Fibroblast of gingiva (primary cell): Measurements from ENCODE around the gene CDH13.

Source experiments
- DNase-seq: peaks from one replicate; pipeline ENCODE4 v3.0.0-alpha.2; 2011; ENCODE audit warnings: low read depth

Gene CDH13

DNA sequence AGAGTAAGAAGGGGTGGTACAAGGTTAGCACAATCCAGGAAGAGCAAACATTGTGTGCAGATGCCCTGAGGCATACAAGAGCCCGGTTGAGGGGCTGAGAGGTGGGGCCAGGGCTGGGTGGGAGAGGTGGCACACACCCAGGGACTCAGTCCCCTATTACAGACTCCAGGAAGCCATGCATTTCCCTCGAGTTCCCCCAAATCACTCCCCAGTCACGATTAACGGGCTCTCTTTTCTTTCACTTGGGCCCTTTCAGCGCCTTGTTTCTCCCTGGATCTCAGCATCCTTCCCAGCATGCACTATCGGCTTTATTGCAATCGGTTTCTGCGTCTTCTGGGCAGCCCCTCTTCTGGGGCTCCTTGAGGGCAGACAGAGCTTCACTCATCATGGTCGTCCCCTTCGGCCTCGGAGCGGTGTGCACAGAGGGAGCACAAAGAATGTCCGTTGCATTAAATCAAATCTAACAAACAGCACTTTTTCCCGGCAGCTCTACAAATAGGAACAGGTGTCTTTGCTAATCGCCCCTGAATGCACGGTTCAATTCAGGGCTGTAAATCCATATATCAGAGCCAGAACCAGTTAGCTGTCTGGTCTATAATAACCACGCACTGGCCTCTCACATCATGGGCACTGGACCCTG is 996.4 kb downstream of the CDH13 start:
- no peak for DNase-seq

DNA sequence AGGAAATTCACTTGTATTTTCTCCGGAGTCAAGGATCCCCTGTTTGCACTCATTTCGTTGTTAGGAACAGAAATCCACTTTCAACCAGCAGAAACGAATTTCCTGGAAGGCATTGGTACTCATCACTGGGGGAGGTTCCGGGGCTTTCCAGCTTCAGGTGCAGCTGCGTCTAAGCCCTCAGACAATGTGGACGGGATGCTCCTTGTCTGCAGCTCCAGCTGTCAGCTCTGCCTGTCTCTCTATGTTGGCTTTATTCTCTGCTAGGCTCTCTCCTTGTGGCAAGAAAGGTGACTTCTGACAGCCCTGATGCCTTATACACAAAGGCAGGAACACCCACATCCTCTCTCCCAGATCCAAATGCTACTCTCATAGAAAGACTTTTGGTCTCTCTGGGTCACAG is 997.1 kb downstream of the CDH13 start:
- no peak for DNase-seq

DNA sequence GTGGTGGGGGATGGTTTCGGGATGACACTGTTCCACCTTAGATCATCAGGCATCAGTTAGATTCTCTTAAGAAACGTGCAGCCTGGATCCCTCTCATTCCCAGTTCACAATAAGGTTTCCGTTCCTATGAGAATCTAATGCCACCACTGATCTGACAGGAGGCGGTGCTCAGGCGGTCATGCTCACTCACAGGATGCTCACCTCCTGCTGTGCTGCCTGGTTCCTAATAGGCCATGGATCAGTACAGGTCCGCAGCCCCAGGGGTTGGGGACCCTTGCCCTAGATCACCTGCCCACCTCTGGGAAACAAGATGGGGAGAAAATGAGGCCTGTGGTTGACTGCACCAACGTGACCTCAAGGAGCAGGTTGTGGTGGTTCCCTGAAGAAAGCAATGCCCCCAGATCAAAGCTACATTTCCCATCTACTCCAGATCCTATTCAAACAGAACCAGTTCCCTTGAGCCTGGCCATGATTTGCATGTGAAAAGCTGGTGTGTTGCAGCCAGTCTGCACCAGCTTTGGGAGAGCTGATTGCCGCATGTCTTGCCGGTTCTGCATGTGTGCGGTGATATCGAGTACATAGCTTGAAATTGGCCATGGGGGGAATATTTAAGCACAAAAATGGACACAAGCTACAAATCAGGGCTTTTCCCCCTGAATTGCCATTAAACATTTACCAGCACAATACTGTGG is 997.8 kb downstream of the CDH13 start:
- no peak for DNase-seq

DNA sequence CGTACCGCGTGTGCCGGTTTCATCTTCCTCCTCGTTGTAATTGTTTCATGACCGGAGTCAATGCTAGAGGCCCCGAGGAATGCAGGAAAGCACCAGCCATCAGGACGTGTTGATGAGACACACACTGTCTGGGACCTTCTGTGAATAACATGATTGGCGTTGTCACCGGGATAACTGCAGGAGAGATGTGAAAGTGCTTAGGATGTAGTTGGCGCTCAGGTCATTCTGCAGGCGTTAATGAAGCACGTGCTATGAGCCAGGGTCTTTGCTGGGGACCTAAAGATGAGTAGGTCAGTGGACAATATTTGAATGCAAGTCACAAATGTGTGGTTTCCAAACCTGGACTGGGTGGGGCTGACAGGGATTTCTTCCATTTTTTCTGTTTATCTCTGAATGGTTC is 999.4 kb downstream of the CDH13 start:
- no peak for DNase-seq

DNA sequence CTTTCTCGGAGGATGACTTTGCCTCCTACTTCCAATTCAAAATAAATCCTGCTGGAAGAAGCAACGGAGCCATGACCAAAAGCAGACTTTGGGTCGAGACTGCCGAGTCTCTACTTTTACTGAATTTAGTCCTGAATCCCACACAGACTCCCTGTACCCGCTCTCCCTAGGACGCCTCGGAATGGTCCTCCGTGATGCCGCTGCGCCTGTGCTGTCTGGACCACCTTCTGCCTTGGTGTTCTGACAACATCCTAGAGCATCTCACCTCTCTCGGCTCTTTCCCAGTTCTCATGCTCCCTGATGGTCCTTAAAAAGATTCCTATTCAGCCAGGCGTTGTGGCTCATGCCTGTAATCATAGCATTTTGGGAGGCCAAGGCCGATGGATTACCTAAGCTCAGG is 999.9 kb downstream of the CDH13 start:
- no peak for DNase-seq

DNA sequence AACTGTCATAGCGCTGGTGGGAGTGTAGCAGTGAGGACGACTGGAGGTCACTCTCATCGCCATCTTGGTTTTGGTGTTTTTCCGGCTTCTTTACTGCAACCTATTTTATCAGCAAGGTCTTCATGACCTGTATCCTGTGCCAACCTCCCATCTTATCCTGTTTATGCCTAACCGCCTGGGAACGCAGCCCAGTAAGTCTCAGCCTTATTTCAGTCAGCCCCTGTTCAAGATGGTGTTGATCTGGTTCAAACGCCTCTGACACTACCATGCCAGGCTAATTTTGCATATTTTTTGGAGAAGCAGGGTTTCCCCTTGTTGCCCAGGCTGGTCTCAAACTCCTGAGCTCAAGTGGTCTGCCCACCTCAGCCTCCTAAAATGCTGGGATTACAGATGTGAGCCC is 1001.2 kb downstream of the CDH13 start:
- no peak for DNase-seq

DNA sequence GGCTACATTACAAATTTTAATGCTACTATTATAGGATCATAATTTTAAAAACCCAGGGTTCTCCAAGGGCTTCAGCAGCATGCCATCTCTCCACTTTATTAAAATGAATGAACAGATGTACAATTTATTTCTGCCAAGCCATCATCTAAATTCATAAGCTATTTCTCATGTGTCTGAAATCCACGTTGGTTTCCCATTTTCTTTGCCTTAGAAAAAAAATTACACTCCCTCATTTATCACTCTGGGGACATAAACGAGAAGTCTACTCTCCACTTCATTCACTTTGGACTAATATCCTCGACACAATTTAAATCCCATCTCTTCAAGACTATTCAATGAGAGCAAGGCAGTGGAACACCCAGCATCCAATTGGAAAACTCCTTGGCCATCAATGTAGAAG is 1002.7 kb downstream of the CDH13 start:
- DNase-seq, result no peak

DNA sequence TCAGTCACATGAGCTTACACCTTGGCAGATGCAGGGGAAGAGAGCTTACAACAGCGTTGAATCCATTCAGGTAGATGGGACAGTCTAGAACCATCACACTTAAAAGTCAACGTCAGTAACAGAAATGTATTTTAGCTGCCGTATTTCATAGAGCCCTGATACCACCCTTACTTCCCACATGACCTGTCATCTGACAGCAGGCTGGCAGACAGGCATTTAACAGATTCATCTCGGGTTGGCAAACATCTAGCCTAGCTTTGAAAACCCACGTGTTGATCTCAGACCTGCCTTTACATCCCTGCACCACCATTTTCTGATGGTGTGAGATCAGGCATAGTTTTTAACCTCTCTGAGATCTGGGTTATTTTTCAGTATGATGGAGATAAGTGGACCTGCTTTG is 1003.1 kb downstream of the CDH13 start:
- DNase-seq, result no peak

DNA sequence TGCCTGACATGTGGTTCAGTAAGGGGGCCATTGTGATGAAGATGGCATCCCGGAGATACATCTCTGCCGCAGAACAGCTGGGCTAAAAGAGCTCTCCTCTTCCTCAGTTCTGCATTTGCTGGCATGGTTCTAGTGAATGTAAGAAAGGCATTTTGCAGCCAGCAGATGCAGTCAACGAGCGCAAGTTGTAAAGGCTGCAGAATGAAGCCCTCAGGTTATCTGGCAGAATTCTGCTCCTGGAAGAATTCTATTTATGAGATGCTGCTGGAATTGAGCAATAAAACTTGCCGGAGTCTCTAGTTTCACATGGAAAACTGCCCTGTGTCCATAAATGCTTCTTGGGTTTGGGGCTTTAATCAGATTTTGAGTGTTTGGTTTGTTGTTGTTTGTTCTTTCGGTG is 1004.2 kb downstream of the CDH13 start:
- DNase-seq, result no peak

DNA sequence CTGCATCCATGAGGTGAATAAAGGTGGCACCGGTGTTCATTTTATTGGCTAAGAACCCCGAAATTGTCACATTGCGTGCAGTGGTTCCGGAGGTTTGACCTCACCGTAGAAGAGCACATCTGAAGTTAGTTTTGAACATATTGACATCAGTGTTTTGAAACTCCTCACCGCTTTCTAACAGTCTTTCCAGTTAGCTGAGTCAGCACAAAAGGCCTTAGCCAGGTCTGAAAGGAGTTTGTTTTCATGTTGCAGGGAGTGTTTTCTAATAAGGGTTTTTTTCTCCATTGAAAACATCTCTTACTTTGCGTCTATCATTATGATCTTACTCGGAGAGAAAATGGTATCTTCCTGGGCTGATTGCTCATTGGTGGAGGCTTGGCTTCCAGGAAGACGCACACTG is 1006.5 kb downstream of the CDH13 start:
- DNase-seq, result no peak

DNA sequence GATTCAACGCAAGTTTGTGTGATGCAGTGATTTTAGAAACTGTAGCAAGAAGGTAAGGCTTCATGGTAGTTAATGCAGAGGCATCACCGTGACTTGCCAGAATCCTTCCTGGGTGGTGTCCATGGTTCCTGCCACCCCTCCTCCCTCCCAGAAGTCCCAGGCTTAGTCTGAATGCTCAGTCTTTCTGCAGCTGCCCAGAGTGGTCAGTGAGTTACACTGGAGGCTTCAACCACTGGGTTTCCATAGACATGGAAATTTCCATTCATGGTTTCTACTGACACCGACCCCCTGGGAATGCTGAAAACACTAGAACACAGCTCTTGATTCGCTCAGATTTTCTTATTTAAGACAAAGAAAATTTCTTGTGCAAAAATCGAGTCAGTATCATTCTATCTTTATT is 1021.6 kb downstream of the CDH13 start:
- DNase-seq, result no peak

DNA sequence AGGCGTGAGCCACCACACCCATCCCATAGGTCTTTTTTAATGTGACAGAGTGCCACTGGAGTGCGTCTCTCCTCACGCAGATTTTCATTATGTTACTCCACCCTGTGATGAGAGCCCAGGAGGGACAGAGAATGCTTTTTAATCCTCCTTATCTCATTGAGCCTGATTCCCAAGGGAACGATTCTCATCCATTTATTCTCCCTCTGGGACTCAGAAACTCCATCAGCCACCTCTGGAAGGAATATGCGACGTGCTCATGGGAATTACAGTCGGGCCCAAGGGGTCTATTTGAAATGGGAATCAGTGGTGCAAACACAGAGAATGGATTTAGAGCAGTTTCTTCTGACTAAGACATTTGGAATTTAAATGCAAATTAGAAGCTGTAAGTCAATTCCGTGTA is 1025.1 kb downstream of the CDH13 start:
- DNase-seq, result no peak

DNA sequence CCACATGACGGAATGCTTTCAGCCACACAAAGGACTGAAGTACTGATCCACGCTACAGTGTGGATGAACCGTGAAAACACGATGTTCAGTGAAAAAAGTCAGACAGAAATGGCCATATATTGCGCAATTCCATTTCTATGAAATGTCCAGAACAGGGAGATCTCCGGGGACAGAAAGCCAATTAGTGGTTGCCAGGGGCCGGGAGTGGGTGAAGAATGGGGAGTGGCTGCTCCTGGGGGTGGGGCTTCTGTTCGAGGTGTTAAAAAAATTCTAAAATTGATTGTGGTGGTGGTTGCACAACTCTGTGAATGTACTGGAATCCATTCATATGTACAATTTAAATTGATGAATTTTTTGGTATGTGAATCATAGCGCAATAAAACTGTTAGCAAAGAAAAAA is 1026.2 kb downstream of the CDH13 start:
- DNase-seq, result no peak

DNA sequence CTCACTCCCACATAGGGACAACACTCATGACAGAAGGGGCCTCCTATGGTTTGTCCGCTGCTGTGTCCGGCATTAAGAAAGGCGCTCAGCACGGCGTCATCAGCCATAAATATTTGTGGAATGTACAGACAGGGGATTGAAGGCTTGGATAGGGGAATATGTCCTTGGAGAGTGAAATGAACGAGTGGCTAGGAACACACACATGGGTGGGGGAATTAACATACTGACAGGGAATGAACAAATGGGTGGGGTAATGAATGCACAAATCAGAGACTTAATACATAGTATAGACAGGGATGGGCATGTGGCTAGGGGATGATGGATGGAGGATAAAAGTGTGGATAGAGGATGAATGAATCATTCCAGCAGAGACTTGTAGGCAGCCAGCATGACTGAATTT is 1027.0 kb downstream of the CDH13 start:
- DNase-seq, result no peak

DNA sequence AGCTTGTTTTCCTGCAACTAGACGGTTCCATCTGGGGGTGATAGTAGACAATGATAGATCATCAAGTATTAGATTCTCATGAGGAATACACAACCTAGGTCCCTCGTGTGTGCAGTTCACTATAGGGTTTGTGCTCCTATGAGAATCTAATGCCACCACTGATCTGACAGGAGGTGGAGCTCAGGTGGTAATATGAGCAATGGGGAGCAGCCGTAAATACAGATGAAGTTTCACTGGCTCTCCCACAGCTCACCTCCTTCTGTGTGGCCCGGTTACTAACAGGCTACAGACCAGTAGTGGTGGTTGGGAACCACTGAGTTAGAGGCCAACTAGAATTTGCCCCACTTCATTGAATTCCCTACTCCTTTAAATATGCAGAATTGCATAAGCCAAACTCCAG is 1033.5 kb downstream of the CDH13 start:
- no peak for DNase-seq

DNA sequence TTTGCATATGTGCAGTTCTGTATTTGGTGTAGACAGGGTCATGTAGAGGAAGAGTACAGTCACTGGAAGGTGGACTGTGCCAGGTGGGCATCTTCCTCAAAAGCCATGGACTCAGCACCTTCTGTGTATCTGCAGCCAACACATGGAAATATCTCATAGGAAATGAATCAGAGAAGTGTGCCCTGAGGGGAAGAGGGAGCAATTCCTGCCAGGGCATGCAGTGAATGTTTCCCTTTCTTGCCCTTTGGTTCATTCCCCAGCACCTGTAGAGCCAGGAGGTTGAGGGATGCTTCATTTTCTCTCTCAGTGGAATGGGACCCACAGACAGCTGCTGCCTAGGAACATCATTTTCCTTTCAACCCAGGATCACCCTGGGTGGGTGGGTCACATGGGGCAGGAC is 1034.9 kb downstream of the CDH13 start:
- no peak for DNase-seq

DNA sequence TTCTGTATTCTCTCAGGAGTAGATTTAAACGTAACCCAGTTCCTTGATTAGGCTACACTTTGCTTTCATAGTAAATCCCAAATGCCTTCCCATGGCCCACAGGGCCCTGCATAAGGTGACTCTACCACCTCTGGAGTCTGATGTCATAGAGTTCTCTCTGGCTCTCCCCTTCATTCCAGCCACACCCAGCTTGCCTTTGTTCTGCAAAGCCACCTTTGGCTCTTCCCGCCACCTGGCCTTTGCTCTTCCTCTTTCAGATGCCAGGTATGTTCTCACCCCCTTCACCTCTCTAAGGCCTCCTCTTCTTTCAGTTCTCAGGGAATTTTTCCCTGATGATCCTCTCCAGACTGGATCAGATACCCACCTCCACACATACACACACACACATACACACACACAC is 1039.7 kb downstream of the CDH13 start:
- DNase-seq, result no peak

DNA sequence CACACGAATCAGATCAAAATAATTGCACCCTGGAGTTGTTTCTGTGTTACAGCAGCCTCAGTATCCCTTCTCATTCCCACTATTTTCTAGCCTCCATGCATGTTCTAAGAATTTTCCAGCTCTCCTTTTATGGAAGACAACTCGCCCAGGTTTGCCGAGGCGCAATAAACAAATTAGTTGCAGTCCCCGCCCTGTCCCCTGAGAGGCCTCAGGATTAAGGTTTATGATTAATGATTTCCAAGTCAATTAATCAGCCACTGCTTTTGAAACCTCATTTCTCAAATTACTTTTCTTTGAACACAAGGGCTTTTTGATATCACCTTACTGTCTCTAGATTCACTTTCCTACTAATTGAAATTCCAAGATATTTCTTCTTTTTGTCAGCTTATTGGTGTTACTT is 1042.7 kb downstream of the CDH13 start:
- DNase-seq, result no peak

DNA sequence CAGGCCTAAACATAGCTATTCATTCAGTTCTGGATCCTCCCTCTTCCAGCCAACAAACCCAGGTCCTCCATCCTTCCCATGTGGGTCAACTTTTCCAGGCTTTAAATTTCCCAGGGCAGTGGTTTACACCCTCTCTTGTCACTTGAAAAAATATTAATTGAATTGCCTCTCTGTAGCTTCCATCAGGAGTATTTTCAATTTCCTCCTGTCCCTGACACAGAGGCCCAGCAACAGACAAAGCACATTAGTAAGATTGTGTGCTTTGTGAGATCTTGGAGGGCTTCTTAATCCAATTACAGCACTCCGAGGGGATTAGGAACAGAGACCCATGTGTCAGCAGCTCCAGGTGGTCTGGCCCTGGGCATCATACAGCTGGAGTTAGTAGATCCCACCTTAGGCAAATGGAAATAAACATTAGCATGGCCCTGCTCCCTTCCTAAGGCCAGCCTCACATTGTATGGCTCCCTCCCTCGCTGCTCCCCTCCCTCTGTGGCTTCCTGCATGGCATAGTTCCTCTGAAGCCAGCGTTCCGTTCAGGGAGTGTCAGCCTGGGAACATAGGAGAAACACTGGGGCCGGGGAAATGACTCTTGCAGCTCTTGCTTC is 1048.3 kb downstream of the CDH13 start:
- no peak for DNase-seq

DNA sequence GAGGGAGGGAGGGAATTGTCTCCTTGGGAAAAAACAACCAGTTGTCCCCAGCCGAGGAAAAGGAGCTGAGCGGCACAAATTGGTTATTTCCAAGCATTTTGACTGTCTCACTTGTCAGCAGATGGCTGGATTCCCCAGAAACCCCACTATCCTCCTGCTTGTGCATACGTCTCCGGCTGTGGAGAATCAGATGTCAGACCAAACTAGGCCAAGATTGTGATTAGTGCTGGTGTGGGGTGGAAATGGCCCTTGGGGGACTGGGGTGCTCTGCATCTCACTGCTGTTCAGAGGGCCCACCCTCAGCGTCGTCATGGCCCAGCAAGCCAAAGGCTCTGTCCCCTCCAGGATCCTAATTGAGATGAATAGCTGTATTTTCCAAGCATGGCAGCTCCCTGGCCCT is 1049.3 kb downstream of the CDH13 start:
- no peak for DNase-seq

DNA sequence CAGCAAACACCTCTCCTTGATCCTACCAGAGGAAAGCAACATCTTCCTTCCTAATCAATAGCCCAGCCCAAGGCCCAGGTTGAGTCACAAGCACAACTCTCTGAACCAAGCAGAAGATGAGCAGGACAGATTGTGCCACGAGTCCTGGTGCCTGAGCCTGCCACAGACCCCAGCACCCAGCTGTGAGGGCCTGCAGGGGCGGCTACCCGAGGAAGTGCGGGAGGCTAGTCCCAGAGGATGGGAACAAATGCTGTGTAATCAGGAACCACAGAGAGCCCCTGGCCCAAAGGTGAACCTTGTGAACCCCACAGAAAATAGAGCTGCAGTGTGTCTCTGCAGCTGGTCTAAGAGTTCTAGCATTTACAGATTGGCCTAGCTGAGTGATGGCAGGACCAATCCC is 1054.2 kb downstream of the CDH13 start:
- DNase-seq, result no peak

DNA sequence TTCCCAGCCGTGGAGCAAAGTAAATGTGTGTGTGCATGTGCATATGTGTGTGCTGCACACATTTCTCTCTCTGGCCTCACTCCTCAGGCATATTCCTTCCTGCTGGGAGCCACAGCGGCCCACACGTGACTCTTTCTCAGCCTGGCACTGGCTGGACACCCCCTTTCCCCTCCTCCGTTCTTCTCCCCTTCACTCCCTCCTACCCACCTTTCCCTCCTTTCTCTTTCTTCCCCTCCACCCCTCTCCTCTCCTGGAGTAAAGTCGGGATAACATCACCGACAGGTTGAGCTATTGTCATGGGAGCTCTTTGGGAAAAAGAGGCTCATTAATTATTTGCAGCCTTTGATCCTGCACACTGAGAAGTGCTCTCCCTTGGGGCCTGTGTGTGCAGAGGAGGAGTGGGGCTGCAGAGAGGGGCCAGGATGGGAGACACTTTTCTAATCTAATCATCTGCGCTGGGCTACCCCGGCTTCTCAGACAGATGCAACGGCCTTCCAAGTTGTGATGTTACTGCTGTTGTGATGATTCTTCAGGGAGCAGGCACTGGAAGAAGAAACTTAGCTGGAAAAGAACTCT is 1054.7 kb downstream of the CDH13 start:
- DNase-seq, result no peak

DNA sequence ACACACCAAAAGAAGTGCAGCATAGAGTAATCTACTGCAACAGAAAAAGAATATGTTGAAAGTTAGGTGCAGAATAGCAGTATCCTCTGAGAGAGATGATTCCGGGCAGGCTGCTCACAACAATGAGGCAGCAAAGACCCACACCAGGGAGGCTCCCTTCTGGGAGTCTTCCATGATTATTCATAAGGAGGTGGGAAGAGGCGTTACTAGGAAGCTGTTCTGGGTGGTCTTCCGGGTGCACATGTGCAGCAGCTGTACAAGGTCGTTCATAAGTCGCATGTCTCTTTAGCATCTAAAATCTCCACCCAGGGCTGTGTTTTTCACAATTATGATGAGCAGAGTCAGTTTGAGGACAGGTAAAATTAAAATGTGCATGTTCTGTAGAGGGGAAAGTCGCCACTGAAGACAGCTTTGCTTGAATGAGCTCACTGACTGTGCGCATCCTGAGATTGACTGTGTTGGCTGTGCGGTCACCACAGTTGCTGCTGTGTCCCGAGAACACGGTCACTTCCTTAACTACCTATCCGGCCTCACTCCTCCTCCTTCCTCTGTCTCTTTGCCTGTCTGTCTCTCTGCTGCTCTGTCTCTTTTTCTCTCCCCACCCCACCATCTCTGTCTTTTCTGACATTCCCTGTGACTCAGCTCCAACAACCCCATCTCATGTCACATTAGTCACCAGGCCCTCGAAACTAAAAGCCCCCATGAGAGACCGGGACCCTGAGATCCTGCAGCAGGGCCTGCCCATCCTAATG is 1055.5 kb downstream of the CDH13 start:
- DNase-seq, result no peak
